ENCODE measurements around the gene C16orf89.
"Not testable (repeated sequence)": the region's sequence is repeated elsewhere in the genome, so short reads cannot be mapped to it uniquely, and the experiment has no call there.

C16orf89 gene, protein sequence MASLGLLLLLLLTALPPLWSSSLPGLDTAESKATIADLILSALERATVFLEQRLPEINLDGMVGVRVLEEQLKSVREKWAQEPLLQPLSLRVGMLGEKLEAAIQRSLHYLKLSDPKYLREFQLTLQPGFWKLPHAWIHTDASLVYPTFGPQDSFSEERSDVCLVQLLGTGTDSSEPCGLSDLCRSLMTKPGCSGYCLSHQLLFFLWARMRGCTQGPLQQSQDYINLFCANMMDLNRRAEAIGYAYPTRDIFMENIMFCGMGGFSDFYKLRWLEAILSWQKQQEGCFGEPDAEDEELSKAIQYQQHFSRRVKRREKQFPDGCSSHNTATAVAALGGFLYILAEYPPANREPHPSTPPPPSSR

GRCh38 chr16:5065813-5066212, at the start of gene C16orf89:
TSS of gene C16orf89 (minus strand) at chr16:5065956. CDS start at chr16:5065908, 48 bp downstream.
- no peak for FAIRE-seq

GRCh38 chr16:5110933-5111332, 45.2 kb upstream of the C16orf89 start:
- not testable (repeated sequence) for FAIRE-seq

DNA sequence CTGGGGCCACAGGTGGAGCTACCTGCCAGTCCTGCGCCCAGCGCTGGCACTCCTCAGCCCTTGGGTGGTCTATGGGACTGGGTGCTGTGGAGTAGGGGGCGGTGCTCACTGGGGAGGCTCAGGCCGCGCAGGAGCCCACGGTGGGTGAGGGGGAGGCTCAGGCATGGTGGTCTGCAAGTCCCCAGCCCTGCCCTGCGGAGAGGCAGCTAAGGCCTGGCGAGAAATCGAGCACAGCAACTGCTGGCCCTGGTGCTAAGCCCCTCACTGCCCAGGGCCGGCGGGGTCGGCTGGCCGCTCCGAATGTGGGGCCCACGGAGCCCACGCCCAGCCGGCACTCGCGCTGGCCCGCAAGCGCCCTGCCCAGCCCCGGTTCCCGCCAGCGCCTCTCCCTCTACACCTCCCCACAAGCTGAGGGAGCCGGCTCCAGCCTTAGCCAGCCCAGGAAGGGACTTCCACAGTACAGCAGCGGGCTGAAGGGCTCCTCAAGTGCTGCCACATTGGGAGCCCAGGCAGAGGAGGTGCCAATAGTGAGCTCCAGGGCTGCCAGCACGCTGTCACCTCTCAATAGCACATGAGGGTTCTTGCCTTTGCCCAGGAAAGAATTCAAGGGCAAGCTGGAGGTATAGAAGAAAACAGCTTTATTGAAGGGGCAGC, 42.9 kb upstream of the C16orf89 start:
- no peak for FAIRE-seq

GRCh38 chr16:5105039-5105438, 39.3 kb upstream of the C16orf89 start:
- FAIRE-seq = not testable (repeated sequence)

GRCh38 chr16:5103296-5104032, 37.7 kb upstream of the C16orf89 start:
- not testable (repeated sequence) for FAIRE-seq

DNA sequence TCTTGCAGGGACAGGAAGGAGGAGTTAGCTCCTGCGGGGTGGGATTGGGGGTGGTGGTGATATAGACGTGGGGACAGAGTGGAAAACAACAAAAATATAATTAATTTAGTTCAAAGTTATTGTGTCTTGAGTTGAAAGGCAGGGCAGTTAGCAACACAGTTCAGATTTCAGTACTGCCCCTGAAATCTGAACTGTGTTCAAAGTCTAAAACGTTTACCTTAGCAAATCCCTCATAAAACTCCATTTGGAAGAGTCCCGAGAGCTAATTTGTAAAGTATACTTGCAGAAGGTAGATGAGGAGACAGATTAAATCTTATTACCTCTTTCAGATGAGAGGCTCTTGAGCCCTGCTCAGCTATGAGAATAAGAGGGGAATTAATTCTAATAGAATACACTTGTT, 33.4 kb upstream of the C16orf89 start:
- not testable (repeated sequence) for FAIRE-seq

DNA sequence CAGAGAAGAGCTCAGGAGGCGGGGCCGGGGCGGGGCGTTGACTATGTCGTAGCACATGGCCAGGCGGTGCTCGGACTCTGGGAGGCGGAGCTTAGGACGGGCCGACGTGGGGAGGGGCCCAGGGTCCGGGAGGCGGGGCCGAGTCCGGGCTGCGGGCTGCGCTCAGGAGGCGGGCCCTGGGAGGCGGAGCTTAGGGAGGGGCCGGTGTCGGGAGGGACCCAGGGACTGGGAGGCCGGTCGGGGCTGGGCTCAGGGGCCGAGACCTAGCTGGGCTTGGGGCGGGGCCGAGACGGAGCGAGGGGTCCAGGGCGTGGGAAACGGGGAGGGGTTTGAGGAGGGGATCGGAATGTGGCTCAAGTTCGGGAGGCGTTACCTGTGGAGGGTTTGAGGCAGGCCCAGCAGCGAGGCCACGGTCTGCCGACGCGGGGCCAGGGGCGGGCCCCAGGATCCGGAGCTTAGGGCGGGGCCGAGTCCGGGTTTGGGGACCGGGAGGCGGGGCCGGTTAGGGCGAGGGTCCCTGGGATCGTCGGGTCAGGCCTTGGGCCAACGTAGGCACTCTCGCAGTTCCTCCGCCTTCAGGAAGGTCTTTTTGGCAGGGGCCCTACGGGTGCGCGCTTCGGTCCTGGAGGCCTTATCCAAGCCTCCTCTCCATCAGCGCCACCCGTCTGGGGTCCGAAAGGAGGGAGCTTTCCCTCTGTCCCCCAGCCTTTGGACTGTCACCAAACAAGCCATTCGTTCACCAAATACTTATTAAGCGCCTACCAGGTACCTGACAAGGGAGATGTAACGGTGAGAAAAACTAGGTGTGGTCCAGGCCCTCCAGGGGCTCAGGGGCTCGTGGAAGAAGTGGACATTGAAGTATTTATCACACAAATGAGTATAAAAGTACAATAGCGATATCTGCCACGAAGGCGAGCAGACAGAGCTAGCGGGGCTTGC, 32.7 kb upstream of the C16orf89 start:
- not testable (repeated sequence) for FAIRE-seq

DNA sequence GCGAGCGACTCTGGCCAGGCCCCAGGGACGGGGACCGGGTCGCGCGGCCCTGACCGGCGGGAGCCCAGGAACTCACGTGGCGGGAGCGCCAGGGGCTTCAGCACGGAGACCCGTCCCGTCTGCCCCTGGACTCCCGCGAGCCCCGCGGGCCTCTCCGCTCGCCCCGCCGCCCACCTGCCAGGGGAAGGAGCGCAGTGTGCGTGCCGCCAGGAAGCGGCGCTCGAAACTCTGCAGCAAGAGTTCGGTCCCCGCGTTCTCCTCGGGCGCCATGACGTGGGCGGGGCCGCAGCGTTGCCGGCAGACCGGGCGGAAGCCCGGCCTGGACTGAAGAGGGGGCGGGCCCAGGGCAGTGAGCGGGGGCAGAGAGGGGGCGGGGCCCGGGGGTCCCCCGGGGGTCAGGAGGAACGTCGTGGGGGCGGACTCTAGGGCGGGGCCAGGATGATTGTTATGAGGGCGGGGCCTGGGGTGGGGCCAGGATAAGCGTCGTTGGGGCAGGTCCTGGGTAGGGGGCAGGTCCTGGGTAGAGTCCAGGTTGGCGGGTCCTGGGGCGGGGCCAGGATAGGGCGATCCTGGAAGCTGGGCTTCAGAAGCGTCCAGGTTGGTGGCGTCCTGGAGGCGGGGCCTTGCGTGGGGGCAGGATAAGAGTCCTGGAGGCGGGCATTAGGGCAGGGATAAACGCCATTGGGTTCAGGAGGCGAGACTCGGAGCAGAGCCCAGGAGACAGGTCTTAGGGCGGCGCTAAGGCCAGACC, 31.9 kb upstream of the C16orf89 start, which contains the start of gene EEF2KMT:
EEF2KMT (minus strand) TSS at position 326 of the 751 bp plus-strand sequence; CDS start at position 270, 56 bp downstream.
- FAIRE-seq = not testable (repeated sequence)

DNA sequence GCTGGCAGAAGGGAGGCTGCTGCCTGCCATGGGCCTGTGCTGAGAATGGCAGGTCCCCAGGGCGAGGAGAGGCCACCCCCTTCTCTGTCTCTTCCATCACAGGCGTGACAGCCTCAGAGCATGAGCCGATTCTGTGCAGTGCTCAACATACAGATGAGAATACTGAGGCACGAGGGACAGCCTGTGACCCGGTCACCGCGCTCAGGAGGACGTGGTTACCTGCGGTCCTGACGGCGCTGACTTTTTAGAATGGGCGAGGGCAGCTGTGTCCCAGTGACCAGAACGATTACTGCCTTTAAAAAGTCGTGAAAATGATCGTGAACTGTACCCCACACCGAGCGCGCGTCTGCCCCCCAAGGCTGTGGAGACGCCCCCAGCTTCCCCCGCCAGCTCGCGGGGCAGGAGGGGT, 31.3 kb upstream of the C16orf89 start:
- not testable (repeated sequence) for FAIRE-seq

GRCh38 chr16:5096437-5097060, 30.8 kb upstream of the C16orf89 start:
- not testable (repeated sequence) for FAIRE-seq

DNA sequence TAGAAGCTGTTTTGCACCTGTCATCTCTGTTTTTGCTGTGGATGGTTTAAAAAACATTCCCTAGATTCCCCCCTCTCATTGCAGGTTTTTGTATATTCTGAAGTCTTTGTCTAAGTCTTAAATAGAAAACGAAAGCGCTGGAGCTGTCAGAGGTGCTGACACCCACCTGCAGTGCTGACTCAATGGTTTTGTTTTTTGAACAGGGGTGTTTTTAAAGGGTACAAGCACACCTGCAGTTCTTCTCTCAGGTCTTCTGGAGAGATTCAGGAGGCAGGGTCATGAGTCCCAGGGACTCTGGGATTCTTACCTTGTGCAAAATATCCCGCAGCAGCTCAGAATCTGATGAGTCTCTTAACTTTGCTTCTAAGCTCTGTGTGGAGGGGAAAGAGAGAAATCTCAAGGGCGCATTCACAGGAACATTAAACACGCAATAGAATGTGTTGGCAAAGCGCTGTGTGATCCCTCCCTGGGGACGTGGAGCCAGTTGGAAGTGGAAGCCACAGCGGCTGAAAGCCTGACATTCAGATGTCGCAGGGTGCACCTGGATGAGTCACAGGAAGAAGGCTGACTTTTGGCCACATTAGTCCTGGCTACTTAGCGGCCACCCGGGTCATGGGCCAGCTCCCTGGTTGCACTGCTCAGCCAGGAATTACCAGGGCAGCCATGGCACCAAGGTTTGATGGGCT, 29.5 kb upstream of the C16orf89 start:
- FAIRE-seq = not testable (repeated sequence)

- not testable (repeated sequence) for FAIRE-seq
Measured at GRCh38 chr16:5093746-5094145, 28.0 kb upstream of the C16orf89 start.

GRCh38 chr16:5093081-5093480, 27.3 kb upstream of the C16orf89 start:
- FAIRE-seq = not testable (repeated sequence)

GRCh38 chr16:5090592-5090991, 24.8 kb upstream of the C16orf89 start:
- not testable (repeated sequence) for FAIRE-seq

GRCh38 chr16:5089911-5090555, 24.3 kb upstream of the C16orf89 start:
- not testable (repeated sequence) for FAIRE-seq

- not testable (repeated sequence) for FAIRE-seq
Measured at GRCh38 chr16:5088936-5089335, 23.2 kb upstream of the C16orf89 start.

- FAIRE-seq = not testable (repeated sequence)
Measured at GRCh38 chr16:5088086-5088790, 22.5 kb upstream of the C16orf89 start.

DNA sequence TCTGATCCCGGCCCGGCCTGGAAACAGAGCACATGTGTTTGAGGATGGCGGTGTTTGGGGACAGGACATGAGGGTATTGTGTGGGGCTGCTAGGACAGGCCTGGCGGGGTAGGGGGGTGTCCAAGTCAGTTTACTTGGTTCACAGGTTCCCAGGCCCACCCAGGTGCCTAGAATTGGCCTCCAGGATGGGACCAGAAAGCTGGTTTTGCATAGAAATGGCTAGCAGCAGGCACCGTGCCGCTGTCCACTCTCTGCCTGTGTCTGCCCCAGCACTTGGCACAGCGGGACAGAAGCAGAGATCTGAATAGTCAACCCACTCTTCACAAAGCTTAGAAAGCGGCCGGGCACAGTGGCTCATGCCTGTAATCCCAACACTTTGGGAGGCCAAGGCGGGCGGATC, 20.0 kb upstream of the C16orf89 start:
- not testable (repeated sequence) for FAIRE-seq

- FAIRE-seq = not testable (repeated sequence)
Measured at GRCh38 chr16:5084802-5085201, 19.0 kb upstream of the C16orf89 start.

Data from islet of Langerhans (tissue), 1 donor.